Left lobe of liver (tissue), 2 donors: ENCODE results near the gene EVPL. TPM values are rescaled to one million over a fixed set of nuclear protein-coding genes. Genes with fewer than 3 reads are reported as not detected.
"Not testable (repeated sequence)": the region's sequence is repeated elsewhere in the genome, so short reads cannot be mapped to it uniquely, and the experiment has no call there.

Source experiments
- ATAC-seq: fragments of 200-7000 bp; cut with Tn5 transposase; one replicate; pipeline ENCODE4 v1.9.1; 2020; ENCODE audit warnings: mild to moderate bottlenecking, moderate library complexity
- DNase-seq: peaks from one replicate; pipeline ENCODE4 v3.0.0-alpha.2; 2020; ENCODE audit warnings: low spot score
- total RNA-seq: library from RNA; stranded (reverse); gene quantifications from one replicate; pipeline ENCODE4 v1.2.1, GENCODE V29; 2021
- donor health status: DM: no; HTN: no; CAD: no; lungs with moderate emphysema.
- donor health status: DM: no; HTN: yes; CAD: no.

Gene EVPL
- total RNA-seq, 1 donor from 2014 or later, result 0.53 TPM

- DNase-seq, result no peak
These were observed 56.5 kb downstream of the EVPL start for GRCh38 chr17:75970626-75971025.

GRCh38 chr17:75970011-75970523, 57.0 kb downstream of the EVPL start:
- ATAC-seq (peak; percentile 10), DNase-seq (no peak)

More at GRCh38 chr17:75970626-75971025, 56.5 kb downstream of the EVPL start:
- no peak for ATAC-seq

GRCh38 chr17:75969044-75969443, 58.1 kb downstream of the EVPL start:
- DNase-seq, ATAC-seq: not testable (repeated sequence)

- DNase-seq (no peak), ATAC-seq (no peak)
These were observed 61.6 kb downstream of the EVPL start for GRCh38 chr17:75965468-75965867.

DNA sequence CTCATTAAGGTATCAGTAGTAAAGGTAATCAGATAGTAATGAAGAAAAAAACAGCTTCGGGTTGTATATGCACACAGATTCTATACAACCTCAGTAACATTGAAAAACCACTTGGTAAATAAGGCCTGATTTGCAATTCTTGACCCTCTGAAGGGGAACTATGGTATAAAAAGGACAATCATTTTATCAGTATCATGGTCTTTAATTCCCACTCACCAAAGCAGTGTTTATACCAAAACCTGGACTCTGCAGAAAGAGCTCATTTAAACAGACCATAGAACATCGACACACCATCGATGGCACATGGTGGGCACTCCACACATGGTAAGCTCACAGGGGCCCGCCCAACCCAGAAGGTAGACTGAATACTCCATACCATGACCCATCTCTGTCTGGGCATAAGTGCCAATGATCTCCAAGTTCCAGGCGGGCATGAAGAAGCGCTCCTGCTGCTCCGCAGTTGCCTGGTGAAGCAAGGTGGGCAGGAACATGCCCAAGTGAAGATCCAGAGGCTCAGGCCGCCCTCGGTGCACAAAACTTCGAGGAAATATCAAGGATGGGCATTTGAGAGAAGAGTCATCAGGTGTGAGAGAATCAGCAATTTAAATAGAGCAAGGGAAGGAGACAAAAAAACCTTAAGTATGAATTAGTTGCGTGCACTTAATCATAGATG, 67.1 kb downstream of the EVPL start:
- DNase-seq (no peak), ATAC-seq (peak; percentile 38)

DNA sequence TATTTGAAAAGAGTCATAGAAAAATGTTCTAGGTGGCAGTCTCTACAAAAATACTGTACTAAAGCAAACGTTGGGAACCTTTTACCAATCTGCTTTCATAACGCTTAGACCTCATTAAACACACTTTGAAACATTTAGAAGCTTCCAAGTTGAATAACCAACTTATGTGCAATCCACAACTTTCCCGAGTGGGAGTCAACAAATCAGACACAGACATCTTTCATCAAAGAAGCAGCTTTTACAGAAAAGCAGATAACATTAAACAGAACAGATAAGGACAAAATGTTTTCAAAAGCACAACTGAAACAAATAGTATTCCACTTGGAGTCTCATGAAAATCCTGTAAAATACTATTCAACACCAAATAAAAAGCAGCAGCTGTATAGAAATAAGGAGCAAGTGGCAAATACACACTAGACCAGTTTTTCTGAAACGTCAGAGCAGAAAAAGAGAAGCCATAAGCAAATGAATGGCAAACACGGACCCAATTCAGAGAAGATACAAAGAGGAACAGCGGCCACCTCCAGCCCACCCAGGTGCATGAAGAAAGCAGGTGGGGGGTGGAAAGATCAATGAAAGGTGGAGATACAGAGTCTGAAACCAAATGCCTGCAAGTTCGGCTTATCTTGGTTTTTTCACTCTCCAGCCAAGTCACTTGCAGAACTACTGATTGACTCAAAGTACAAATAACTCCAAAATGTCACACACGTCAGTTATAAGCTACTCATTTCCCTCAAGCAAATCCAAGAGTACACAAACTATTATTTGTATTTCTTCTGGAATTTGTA, 67.9 kb downstream of the EVPL start:
- DNase-seq (no peak), ATAC-seq (peak; percentile 79)

Other genes with a start within 250 kb of the EVPL start
- 7.0 TPM for gene UNK, start 242.5 kb downstream of the EVPL start, total RNA-seq
- 10.8 TPM for gene UNC13D, start 182.9 kb downstream of the EVPL start, total RNA-seq
- gene WBP2, start 172.0 kb downstream of the EVPL start, total RNA-seq, result 68.3 TPM
- gene TRIM47, start 148.7 kb downstream of the EVPL start, total RNA-seq, result 24.3 TPM
- 9.8 TPM for gene TRIM65, start 130.4 kb downstream of the EVPL start, total RNA-seq
- 82.4 TPM for gene MRPL38, start 122.4 kb downstream of the EVPL start, total RNA-seq
- gene FBF1, start 86.3 kb downstream of the EVPL start, total RNA-seq, result 3.4 TPM
- gene ACOX1, start 48.1 kb downstream of the EVPL start, total RNA-seq, result 199 TPM
- gene TEN1, start 48.1 kb downstream of the EVPL start, total RNA-seq, result 14.1 TPM
- gene CDK3, start 26.5 kb downstream of the EVPL start, total RNA-seq, result 3.6 TPM
- 30.8 TPM for gene SRP68, start 45.2 kb upstream of the EVPL start, total RNA-seq
- gene GALR2, start 47.5 kb upstream of the EVPL start, total RNA-seq, result not detected
- not detected for gene ZACN, start 51.9 kb upstream of the EVPL start, total RNA-seq
- gene EXOC7, start 76.5 kb upstream of the EVPL start, total RNA-seq, result 51.3 TPM
- gene FOXJ1, start 113.9 kb upstream of the EVPL start, total RNA-seq, result 0.08 TPM
- 12.4 TPM for gene RNF157, start 213.2 kb upstream of the EVPL start, total RNA-seq
- gene UBALD2, start 238.0 kb upstream of the EVPL start, total RNA-seq, result 23.8 TPM